Loucy (cell line): ENCODE results near the gene FLT3.

Experiments used
- H2AFZ ChIP-seq: fragments of 200-600 bp; sonication (generic); 2 replicates; pipeline ENCODE4 v1.6.0; 2016; ENCODE audit warnings: antibody characterized with exemption, mild to moderate bottlenecking, low read length, moderate library complexity
- H3F3A ChIP-seq: fragments of 200-600 bp; 2 replicates; pipeline ENCODE4 v1.6.0; 2016; ENCODE audit warnings: antibody characterized with exemption, low read depth, mild to moderate bottlenecking
- H3K27me3 ChIP-seq: fragments of 200-600 bp; sonication (generic); 2 replicates; pipeline ENCODE4 v1.6.1; 2014; ENCODE audit warnings: low read length, mild to moderate bottlenecking; ENCODE audit not compliant: insufficient read depth, poor library complexity, severe bottlenecking
- H3K36me3 ChIP-seq: fragments of 200-600 bp; sonication (generic); 2 replicates; pipeline ENCODE4 v1.6.1; 2016; ENCODE audit warnings: low read length; ENCODE audit not compliant: insufficient read depth
- H3K4me1 ChIP-seq: fragments of 200-600 bp; sonication (generic); 2 replicates; pipeline ENCODE4 v1.5.1; 2014; ENCODE audit warnings: low read length, mild to moderate bottlenecking; ENCODE audit not compliant: insufficient read depth, poor library complexity, severe bottlenecking
- H3K4me2 ChIP-seq: fragments of 200-600 bp; sonication (generic); 2 replicates; pipeline ENCODE4 v1.6.0; 2014; ENCODE audit warnings: antibody characterized with exemption, low read length, low read depth, mild to moderate bottlenecking; ENCODE audit not compliant: poor library complexity, severe bottlenecking
- H3K4me3 ChIP-seq: fragments of 200-600 bp; sonication (generic); 2 replicates; pipeline ENCODE4 v1.5.1; 2014; ENCODE audit warnings: low read length, mild to moderate bottlenecking, mixed read lengths; ENCODE audit not compliant: poor library complexity, severe bottlenecking
- H3K79me2 ChIP-seq: fragments of 200-600 bp; sonication (generic); 2 replicates; pipeline ENCODE4 v1.6.1; 2014; ENCODE audit warnings: low read length; ENCODE audit not compliant: insufficient read depth
- H3K9ac ChIP-seq: fragments of 200-600 bp; sonication (generic); 2 replicates; pipeline ENCODE4 v1.6.0; 2014; ENCODE audit warnings: mild to moderate bottlenecking, low read depth, low read length, moderate library complexity; ENCODE audit not compliant: poor library complexity, severe bottlenecking
- H3K9me2 ChIP-seq: fragments of 200-600 bp; sonication (generic); replicated peaks from 2 replicates; pipeline ENCODE4 v1.6.1; 2016; ENCODE audit warnings: low read depth, low read length, mixed read lengths
- H3K9me3 ChIP-seq: fragments of 200-600 bp; sonication (generic); 2 replicates; pipeline ENCODE4 v1.6.1; 2014; ENCODE audit warnings: mild to moderate bottlenecking, antibody characterized with exemption, low read length, low read depth; ENCODE audit not compliant: insufficient read depth
- H4K20me1 ChIP-seq: fragments of 200-600 bp; sonication (generic); 2 replicates; pipeline ENCODE4 v1.6.0; 2014; ENCODE audit warnings: antibody characterized with exemption, low read length, mild to moderate bottlenecking; ENCODE audit not compliant: insufficient read depth, poor library complexity, severe bottlenecking
- CTCF ChIP-seq: fragments of 200-600 bp; sonication (generic); conservative IDR thresholded peaks from 2 replicates; pipeline ENCODE4 v1.5.1; 2014; ENCODE audit warnings: mild to moderate bottlenecking, antibody characterized with exemption, low read length
- EZH2phosphoT487 ChIP-seq: fragments of 200-600 bp; IDR thresholded peaks from 2 replicates; pipeline ENCODE4 v1.6.1; 2018; ENCODE audit warnings: antibody characterized with exemption, mild to moderate bottlenecking, moderate library complexity, borderline replicate concordance

Gene FLT3

DNA sequence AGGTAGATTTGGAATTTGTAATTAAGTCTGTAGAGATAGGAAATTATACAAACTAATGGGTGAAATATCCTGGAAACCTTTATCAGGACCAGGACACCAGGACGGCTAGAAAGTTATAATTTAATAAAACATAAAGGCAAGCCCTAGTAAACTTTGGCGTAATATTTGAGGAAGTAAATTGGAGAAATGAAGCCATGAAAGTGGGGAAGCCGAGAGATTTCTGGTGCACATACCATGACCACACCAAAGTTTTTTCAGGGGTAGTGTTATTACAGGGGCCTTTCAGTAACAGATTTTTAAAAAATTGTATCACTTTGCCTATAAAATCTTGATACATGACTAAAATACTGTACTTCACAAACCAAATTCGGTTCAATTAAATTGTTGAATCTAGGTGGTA is 57.2 kb downstream of the FLT3 start:
- Histone ChIP-seq H2AFZ (no peak overlapping the region), H3K4me3 (no peak overlapping the region), H3K9me2 (no peaks in the 10 kb centered on the region), H4K20me1 (no peaks in the 10 kb centered on the region), H3K27me3 (no peaks in the 10 kb centered on the region), H3F3A (no peaks in the 10 kb centered on the region), H3K79me2 (no peaks in the 10 kb centered on the region), H3K36me3 (no peaks in the 10 kb centered on the region), H3K9me3 (no peaks in the 10 kb centered on the region), H3K4me2 (no peak overlapping the region), H3K4me1 (peaks cover 4% of the 10 kb centered on the region), H3K9ac (no peak overlapping the region)
- TF ChIP-seq EZH2phosphoT487 (no peak), CTCF (no peak)

- peaks cover 9% of the 10 kb centered on the region for H3K4me1 ChIP-seq
- H3K9me2 ChIP-seq = no peaks in the 10 kb centered on the region
- TF ChIP-seq EZH2phosphoT487 (no peak), CTCF (no peak)
- H3K36me3 ChIP-seq = no peaks in the 10 kb centered on the region
- no peak overlapping the region for H3K9ac ChIP-seq
- no peaks in the 10 kb centered on the region for H3K27me3 ChIP-seq
- 0 out of 2 replicates have a peak overlapping the region, but pooled peaks have one; percentile 19 for H2AFZ ChIP-seq
- no peaks in the 10 kb centered on the region for H3K79me2 ChIP-seq
- H3K4me3 ChIP-seq = no peak overlapping the region
- H3F3A ChIP-seq = no peaks in the 10 kb centered on the region
- H3K4me2 ChIP-seq = no peak overlapping the region
- H3K9me3 ChIP-seq = no peaks in the 10 kb centered on the region
- no peaks in the 10 kb centered on the region for H4K20me1 ChIP-seq
Observed at GRCh38 chr13:28041501-28041900, 58.9 kb downstream of the FLT3 start.

- Histone ChIP-seq H3K4me3 (no peak overlapping the region), H3K9me3 (no peaks in the 10 kb centered on the region), H3K36me3 (no peaks in the 10 kb centered on the region), H2AFZ (peak overlapping the region; percentile 19; the same call in 1 of the 2 replicates), H3K79me2 (no peaks in the 10 kb centered on the region), H3K9me2 (no peaks in the 10 kb centered on the region), H3K9ac (no peak overlapping the region), H3F3A (no peaks in the 10 kb centered on the region), H3K27me3 (no peaks in the 10 kb centered on the region), H3K4me1 (peaks cover 9% of the 10 kb centered on the region), H3K4me2 (no peak overlapping the region), H4K20me1 (no peaks in the 10 kb centered on the region)
- TF ChIP-seq CTCF (no peak), EZH2phosphoT487 (no peak)
Observed at GRCh38 chr13:28041031-28041461, 59.3 kb downstream of the FLT3 start.
